Non-pigmented ciliary epithelial cell (primary cell): ENCODE measurements around the gene TSNAXIP1.
"Not testable (repeated sequence)": the region's sequence is repeated elsewhere in the genome, so short reads cannot be mapped to it uniquely, and the experiment has no call there.

ENCODE experiments used
- DNase-seq: peaks from one replicate; pipeline ENCODE4 v3.0.0-alpha.2; 2010; ENCODE audit warnings: low read depth

TSNAXIP1 gene

GRCh38 chr16:67837190-67837589, 30.5 kb downstream of the TSNAXIP1 start:
- not testable (repeated sequence) for DNase-seq

- no peak for DNase-seq
Measured at GRCh38 chr16:67837811-67838210, 31.1 kb downstream of the TSNAXIP1 start.

- DNase-seq: no peak
Measured at GRCh38 chr16:67841198-67841815, 34.6 kb downstream of the TSNAXIP1 start.

GRCh38 chr16:67841816-67842508, 35.3 kb downstream of the TSNAXIP1 start, which contains the start of gene THAP11:
Gene THAP11, plus strand, starts transcription at chr16:67842320. Its CDS starts 235 bp downstream, at chr16:67842555.
- peak; percentile 79 for DNase-seq

GRCh38 chr16:67842509-67843342, 36.0 kb downstream of the TSNAXIP1 start:
- DNase-seq: no peak

GRCh38 chr16:67843343-67843765, 36.7 kb downstream of the TSNAXIP1 start:
- DNase-seq: no peak

GRCh38 chr16:67844497-67844896, 37.8 kb downstream of the TSNAXIP1 start:
- no peak for DNase-seq

- DNase-seq: no peak
Measured at GRCh38 chr16:67845291-67846062, 38.8 kb downstream of the TSNAXIP1 start.

- no peak for DNase-seq
Measured at GRCh38 chr16:67846063-67846319, 39.3 kb downstream of the TSNAXIP1 start.

GRCh38 chr16:67846320-67847063, 39.8 kb downstream of the TSNAXIP1 start, which contains the start of gene NUTF2:
Gene NUTF2, plus strand, starts transcription at chr16:67846933. Its CDS starts 18,198 bp downstream, at chr16:67865131.
- no peak for DNase-seq

- no peak for DNase-seq
Measured at GRCh38 chr16:67847064-67847861, 40.6 kb downstream of the TSNAXIP1 start, which contains the start of gene CENPT. Gene CENPT, minus strand, starts transcription at chr16:67847693. Its CDS starts 13,834 bp downstream, at chr16:67833859.

GRCh38 chr16:67848118-67848517, 41.4 kb downstream of the TSNAXIP1 start:
- no peak for DNase-seq

GRCh38 chr16:67853670-67854069, 47.0 kb downstream of the TSNAXIP1 start:
- no peak for DNase-seq

- DNase-seq: no peak
Measured at GRCh38 chr16:67855789-67856188, 49.1 kb downstream of the TSNAXIP1 start.

GRCh38 chr16:67856927-67857546, 50.3 kb downstream of the TSNAXIP1 start:
- DNase-seq: no peak

GRCh38 chr16:67857547-67858233, 51.0 kb downstream of the TSNAXIP1 start:
- DNase-seq: peak; percentile 79

- DNase-seq: no peak
Measured at GRCh38 chr16:67858500-67858899, 51.8 kb downstream of the TSNAXIP1 start.

- no peak for DNase-seq
Measured at GRCh38 chr16:67860589-67861398, 54.1 kb downstream of the TSNAXIP1 start.
